GM18951 (cell line): ENCODE measurements around the gene CTNNA2.

Source experiments
- POLR2A ChIP-seq: IDR thresholded peaks from 4 replicates; pipeline ENCODE4 v1.6.1; 2011; ENCODE audit warnings: mild to moderate bottlenecking; ENCODE audit not compliant: insufficient read length, insufficient read depth; ENCODE audit errors: extremely low read depth
- in situ Hi-C: fragments of 300-500 bp; cut with MboI; formaldehyde crosslinking; loops from one replicate; pipeline ENCODE4 v1.12.0; 2022; ENCODE audit warnings: low sequenced_read_pairs, mixed read lengths, inconsistent platforms; ENCODE audit not compliant: unreplicated experiment

The CTNNA2 gene

GRCh38 chr2:80154231-80154915 lies 641.5 kb downstream of the CTNNA2 start:
- no peak for TF ChIP-seq POLR2A
- in situ Hi-C loops, result no loop called here

GRCh38 chr2:80164375-80164774 lies 651.5 kb downstream of the CTNNA2 start:
- in situ Hi-C loops, result no loop called here

GRCh38 chr2:80166483-80167171 lies 653.8 kb downstream of the CTNNA2 start:
- no peak for TF ChIP-seq POLR2A
- in situ Hi-C loops, result no loop called here

More at GRCh38 chr2:80164375-80164774, 651.5 kb downstream of the CTNNA2 start:
- TF ChIP-seq POLR2A, result no peak

- in situ Hi-C loops, result no loop called here
Measured at GRCh38 chr2:80167284-80167808, 654.5 kb downstream of the CTNNA2 start.

GRCh38 chr2:80168037-80168436 lies 655.2 kb downstream of the CTNNA2 start:
- TF ChIP-seq POLR2A, result no peak
- in situ Hi-C loops, result no loop called here

More at GRCh38 chr2:80167284-80167808, 654.5 kb downstream of the CTNNA2 start:
- no peak for TF ChIP-seq POLR2A

- in situ Hi-C loops, result no loop called here
- TF ChIP-seq POLR2A, result no peak
Measured at GRCh38 chr2:80168801-80169200, 656.0 kb downstream of the CTNNA2 start.

GRCh38 chr2:80169811-80170594 lies 657.2 kb downstream of the CTNNA2 start:
- TF ChIP-seq POLR2A, result no peak
- in situ Hi-C loops, result no loop called here

GRCh38 chr2:80185091-80185490 lies 672.2 kb downstream of the CTNNA2 start:
- no peak for TF ChIP-seq POLR2A
- in situ Hi-C loops, result no loop called here

GRCh38 chr2:80186262-80186661 lies 673.4 kb downstream of the CTNNA2 start:
- no peak for TF ChIP-seq POLR2A
- in situ Hi-C loops, result no loop called here

GRCh38 chr2:80187156-80187555 lies 674.3 kb downstream of the CTNNA2 start:
- in situ Hi-C loops, result no loop called here
- no peak for TF ChIP-seq POLR2A

- TF ChIP-seq POLR2A, result no peak
- in situ Hi-C loops, result no loop called here
Measured at GRCh38 chr2:80190166-80190565, 677.3 kb downstream of the CTNNA2 start.

- in situ Hi-C loops, result no loop called here
- TF ChIP-seq POLR2A, result no peak
Measured at GRCh38 chr2:80193566-80193965, 680.7 kb downstream of the CTNNA2 start.

- TF ChIP-seq POLR2A, result no peak
- in situ Hi-C loops, result no loop called here
Measured at GRCh38 chr2:80195034-80195433, 682.2 kb downstream of the CTNNA2 start.
